Measurements from ENCODE around the gene CMKLR1.

CMKLR1 gene

DNA sequence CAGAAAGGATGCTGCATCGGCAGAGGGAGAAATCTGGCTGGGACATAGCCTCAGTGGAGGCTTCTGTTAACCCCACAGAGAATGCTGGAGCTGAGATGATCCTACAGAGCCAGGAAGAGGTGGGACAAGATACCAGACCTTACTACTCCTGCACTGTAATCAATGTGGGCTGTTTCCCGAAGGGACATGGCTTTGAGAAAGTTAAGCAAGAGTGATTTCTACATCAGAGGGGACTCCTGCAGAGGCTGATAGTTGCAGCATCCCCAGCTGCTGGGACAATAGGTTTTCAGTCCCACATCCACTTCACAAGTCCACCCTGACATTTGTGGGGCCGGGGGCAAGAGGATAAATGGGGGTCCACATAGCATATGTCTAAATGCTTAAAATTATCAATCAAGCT is 22.5 kb upstream of the CMKLR1 start:
- no peaks in the 10 kb centered on the region for H3K9me3 ChIP-seq (ENCODE audit: control insufficient read depth, low read length)
- no peak overlapping the region for H3K4me3 ChIP-seq (ENCODE audit: extremely low read depth, insufficient read depth, low read length, poor library complexity, severe bottlenecking)
- peaks cover 4% of the 10 kb centered on the region for H3K4me1 ChIP-seq (ENCODE audit: control insufficient read depth, insufficient read depth, low read length, poor library complexity, severe bottlenecking)
- no peaks in the 10 kb centered on the region for H3K36me3 ChIP-seq (ENCODE audit: control insufficient read depth, insufficient read depth, low read length)
- no peak overlapping the region for H3K27ac ChIP-seq (ENCODE audit: low read depth, low read length, severe bottlenecking)
- 83 to 88% methylated on average over 1 to 2 of the region's 3 CpGs for WGBS, 2 experiments (ENCODE audit: insufficient coverage in 2 of 2)

DNA sequence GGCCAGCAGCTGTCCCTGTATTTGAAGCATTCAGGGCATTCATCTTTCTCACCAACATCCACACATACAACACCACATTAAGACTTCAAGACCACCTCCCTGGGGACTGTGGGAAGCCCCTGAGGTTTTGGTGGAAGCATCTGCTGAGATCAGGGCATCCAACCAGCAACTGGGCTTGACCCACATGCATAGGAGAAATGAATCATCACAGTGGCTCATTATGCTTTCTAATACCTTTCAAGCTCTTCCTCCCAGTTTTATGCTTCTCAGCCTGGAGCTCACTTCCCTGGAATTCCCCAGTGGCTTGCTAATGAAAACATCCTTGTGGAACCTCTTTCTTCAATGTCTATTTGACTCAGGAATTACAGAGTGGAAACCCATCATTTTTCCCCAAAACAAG is 21.4 kb upstream of the CMKLR1 start:
- Histone ChIP-seq H3K27ac (ENCODE audit: low read depth, low read length, severe bottlenecking) (no peak overlapping the region), H3K4me3 (ENCODE audit: extremely low read depth, insufficient read depth, low read length, poor library complexity, severe bottlenecking) (no peak overlapping the region), H3K4me1 (ENCODE audit: control insufficient read depth, insufficient read depth, low read length, poor library complexity, severe bottlenecking) (peaks cover 4% of the 10 kb centered on the region), H3K36me3 (ENCODE audit: control insufficient read depth, insufficient read depth, low read length) (no peaks in the 10 kb centered on the region), H3K9me3 (ENCODE audit: control insufficient read depth, low read length) (no peaks in the 10 kb centered on the region)

DNA sequence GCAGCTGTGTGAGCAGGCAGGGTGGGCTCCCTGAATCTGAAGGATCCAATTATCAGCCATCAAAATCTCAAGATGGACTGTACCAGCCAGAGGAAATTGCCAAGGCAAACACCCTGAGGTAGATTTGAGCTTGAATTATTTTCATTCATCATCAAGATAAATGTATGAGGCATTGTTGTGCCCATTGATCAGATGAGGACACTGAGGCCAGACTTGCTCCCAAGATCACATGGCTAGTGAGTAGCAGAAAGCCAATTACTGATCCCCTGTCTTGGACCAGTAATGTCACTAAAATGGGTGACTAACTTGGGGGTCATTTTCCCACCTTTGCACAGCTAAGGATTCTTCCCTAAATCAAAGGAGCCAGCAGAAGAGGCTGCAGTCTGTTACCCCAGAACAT is 20.9 kb upstream of the CMKLR1 start:
- Histone ChIP-seq H3K27ac (ENCODE audit: low read depth, low read length, severe bottlenecking) (no peak overlapping the region), H3K36me3 (ENCODE audit: control insufficient read depth, insufficient read depth, low read length) (no peaks in the 10 kb centered on the region), H3K4me3 (ENCODE audit: extremely low read depth, insufficient read depth, low read length, poor library complexity, severe bottlenecking) (no peak overlapping the region), H3K4me1 (ENCODE audit: control insufficient read depth, insufficient read depth, low read length, poor library complexity, severe bottlenecking) (peaks cover 4% of the 10 kb centered on the region), H3K9me3 (ENCODE audit: control insufficient read depth, low read length) (no peaks in the 10 kb centered on the region)

DNA sequence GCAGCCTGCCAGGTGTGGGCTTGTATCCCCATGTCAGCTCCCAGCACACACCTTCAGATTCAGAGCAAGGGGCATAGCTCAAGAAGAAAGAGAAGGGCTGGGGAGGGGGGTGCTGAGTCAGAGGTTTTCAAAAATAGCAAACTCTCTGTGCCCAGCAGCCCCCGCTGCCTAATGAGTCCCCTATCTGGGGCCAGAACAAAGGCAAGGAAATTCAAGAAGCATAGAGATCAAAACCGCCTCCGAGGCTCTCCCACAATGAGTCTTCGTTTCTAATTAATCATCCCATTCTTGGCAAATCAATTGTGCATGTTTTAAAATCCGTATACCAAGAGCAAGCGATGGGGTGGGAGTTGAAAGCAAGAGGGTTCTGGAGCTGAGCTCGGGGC is 19.5 kb upstream of the CMKLR1 start:
- WGBS, 2 experiments (ENCODE audit: insufficient coverage in 2 of 2), result 65 to 66% methylated on average over 4 to 7 of the region's 7 CpGs
- H3K36me3 ChIP-seq (ENCODE audit: control insufficient read depth, insufficient read depth, low read length), result no peaks in the 10 kb centered on the region
- H3K27ac ChIP-seq (ENCODE audit: low read depth, low read length, severe bottlenecking), result no peak overlapping the region
- no peak overlapping the region for H3K4me3 ChIP-seq (ENCODE audit: extremely low read depth, insufficient read depth, low read length, poor library complexity, severe bottlenecking)
- peaks cover 4% of the 10 kb centered on the region for H3K4me1 ChIP-seq (ENCODE audit: control insufficient read depth, insufficient read depth, low read length, poor library complexity, severe bottlenecking)
- H3K9me3 ChIP-seq (ENCODE audit: control insufficient read depth, low read length), result no peaks in the 10 kb centered on the region

DNA sequence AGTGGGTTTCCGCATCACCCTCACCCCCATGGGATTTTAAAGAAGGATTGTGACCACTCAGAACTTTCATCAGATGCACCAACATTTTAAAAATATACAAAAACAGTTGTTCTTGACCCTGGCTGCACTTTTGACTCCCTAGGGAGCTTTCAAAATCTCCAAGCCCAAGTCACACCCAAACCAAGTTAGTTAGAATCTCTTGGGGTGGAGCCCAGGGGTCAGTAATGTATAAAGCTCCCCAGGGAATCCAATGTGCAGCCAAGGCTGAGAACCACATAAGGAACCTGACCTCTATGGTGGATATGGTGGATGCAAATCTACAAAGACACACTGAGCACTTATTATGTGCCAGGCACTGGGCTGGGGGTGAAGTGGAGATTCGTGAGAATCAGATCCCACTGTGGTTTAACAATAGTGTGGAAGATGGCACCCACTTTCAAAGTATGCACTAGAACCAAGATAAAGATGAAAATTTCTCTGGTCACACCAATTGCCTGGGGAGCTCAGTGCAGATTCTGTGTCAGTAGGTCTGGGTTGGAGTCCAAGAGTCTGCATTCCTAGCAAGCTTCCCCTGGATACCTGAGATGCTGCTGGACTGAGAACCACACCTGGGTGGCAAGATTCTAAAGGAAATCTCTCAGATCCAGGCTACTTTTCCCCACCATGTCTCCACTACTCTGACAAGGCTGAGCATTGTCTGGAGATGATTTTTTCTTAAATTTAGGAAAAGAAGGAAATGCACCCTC is 18.9 kb upstream of the CMKLR1 start:
- Histone ChIP-seq H3K27ac (ENCODE audit: low read depth, low read length, severe bottlenecking) (no peak overlapping the region), H3K4me3 (ENCODE audit: extremely low read depth, insufficient read depth, low read length, poor library complexity, severe bottlenecking) (no peak overlapping the region), H3K9me3 (ENCODE audit: control insufficient read depth, low read length) (no peaks in the 10 kb centered on the region), H3K4me1 (ENCODE audit: control insufficient read depth, insufficient read depth, low read length, poor library complexity, severe bottlenecking) (peaks cover 4% of the 10 kb centered on the region), H3K36me3 (ENCODE audit: control insufficient read depth, insufficient read depth, low read length) (no peaks in the 10 kb centered on the region)
- WGBS, 2 experiments (ENCODE audit: insufficient coverage in 2 of 2), result 83% methylated on average over 1 of the region's 2 CpGs; no CpG with 5 or more reads in 1 of the 2 experiments

DNA sequence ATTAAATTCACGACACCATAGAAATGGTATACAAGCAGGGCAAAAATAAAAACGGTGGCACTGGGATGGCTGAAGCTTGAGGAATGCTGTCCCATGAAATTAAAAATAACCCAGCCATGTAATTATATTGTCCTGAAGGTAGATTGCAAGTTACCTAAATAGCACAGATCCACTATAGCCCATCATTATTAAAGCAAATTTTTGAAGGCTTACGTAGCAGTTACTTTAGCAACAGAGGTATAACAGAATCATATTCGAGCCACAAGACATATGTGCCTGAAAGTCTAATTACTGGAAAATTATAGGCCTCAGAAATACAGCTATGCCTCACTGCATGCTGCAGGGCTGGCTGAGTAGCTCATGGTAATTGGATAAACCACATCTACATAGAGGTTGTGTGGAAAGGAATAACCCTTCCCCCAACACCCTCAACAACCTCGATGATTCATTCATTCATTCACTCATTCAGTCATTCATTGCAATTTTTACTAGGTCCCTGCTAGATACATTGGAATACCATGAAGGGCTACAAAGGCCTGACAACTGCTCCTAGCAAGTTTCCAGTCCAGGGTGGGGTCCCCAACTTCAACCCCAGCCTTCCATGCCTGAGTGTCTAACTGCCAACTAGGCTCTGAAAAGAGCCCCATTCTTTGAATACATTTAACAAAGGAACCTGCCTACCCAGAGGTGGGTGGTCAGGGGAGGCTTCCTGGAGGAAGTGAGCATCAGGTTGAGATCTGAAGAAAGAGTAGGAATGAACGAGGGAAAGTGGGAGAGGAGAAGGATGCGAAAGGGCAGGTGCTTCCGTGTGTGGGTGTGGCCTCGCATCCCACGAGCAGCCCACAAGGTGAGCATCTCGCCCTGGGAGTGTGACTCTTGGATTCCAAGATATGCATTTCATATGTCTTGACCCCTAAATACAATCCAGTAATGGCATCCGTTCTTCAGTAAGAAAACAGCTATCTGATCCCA is 18.0 kb upstream of the CMKLR1 start:
- Histone ChIP-seq H3K36me3 (ENCODE audit: control insufficient read depth, insufficient read depth, low read length) (no peaks in the 10 kb centered on the region), H3K4me1 (ENCODE audit: control insufficient read depth, insufficient read depth, low read length, poor library complexity, severe bottlenecking) (peaks cover 4% of the 10 kb centered on the region), H3K9me3 (ENCODE audit: control insufficient read depth, low read length) (no peaks in the 10 kb centered on the region), H3K27ac (ENCODE audit: low read depth, low read length, severe bottlenecking) (no peak overlapping the region), H3K4me3 (ENCODE audit: extremely low read depth, insufficient read depth, low read length, poor library complexity, severe bottlenecking) (no peak overlapping the region)
- WGBS, 2 experiments (ENCODE audit: insufficient coverage in 2 of 2), result 67 to 91% methylated on average over 1 to 4 of the region's 12 CpGs

DNA sequence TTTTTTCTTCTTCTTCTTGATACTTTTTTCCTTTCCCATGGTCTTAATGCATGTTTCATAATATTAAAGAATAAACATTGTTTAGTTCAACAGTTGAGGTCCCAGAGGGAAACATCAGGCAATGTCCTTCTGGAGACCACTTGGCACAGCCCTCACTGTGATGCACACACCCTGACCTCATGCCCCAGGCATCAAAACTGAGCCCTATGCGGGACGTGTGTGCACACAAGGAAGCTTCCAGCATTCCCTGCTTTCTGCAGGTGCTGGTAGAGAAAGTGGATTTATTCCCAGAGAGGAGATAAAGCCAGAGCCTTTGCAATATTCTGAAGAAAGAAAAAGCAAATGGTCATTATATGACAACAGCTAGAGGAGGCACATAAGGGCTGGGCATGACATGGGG is 16.0 kb upstream of the CMKLR1 start:
- Histone ChIP-seq H3K9me3 (ENCODE audit: control insufficient read depth, low read length) (no peaks in the 10 kb centered on the region), H3K27ac (ENCODE audit: low read depth, low read length, severe bottlenecking) (no peak overlapping the region), H3K4me3 (ENCODE audit: extremely low read depth, insufficient read depth, low read length, poor library complexity, severe bottlenecking) (no peak overlapping the region), H3K4me1 (ENCODE audit: control insufficient read depth, insufficient read depth, low read length, poor library complexity, severe bottlenecking) (no peaks in the 10 kb centered on the region), H3K36me3 (ENCODE audit: control insufficient read depth, insufficient read depth, low read length) (no peaks in the 10 kb centered on the region)
- no CpG with 5 or more reads among the region's 2 CpGs for WGBS, 2 experiments (ENCODE audit: insufficient coverage in 2 of 2)

DNA sequence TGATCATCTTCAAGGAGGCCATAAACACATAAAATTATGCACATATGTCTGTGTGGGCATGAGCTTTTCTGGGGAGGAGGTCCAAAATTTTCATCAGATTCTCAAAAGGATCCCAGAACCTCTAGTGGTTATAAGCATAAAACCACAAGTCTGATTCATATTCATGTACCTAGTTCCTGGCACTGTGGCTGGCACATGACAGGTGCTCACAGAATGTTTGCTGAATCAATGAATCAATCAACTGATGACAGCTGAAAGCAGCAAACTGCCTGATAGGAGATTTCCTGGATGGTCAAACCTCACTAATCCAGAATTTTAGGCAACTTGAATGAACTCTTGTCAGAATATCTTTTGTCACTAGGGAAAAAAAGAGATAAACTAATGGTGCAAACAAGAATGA is 13.5 kb upstream of the CMKLR1 start:
- H3K36me3 ChIP-seq (ENCODE audit: control insufficient read depth, insufficient read depth, low read length), result no peaks in the 10 kb centered on the region
- H3K4me3 ChIP-seq (ENCODE audit: extremely low read depth, insufficient read depth, low read length, poor library complexity, severe bottlenecking), result no peak overlapping the region
- H3K27ac ChIP-seq (ENCODE audit: low read depth, low read length, severe bottlenecking), result no peak overlapping the region
- no peaks in the 10 kb centered on the region for H3K9me3 ChIP-seq (ENCODE audit: control insufficient read depth, low read length)
- no peaks in the 10 kb centered on the region for H3K4me1 ChIP-seq (ENCODE audit: control insufficient read depth, insufficient read depth, low read length, poor library complexity, severe bottlenecking)

DNA sequence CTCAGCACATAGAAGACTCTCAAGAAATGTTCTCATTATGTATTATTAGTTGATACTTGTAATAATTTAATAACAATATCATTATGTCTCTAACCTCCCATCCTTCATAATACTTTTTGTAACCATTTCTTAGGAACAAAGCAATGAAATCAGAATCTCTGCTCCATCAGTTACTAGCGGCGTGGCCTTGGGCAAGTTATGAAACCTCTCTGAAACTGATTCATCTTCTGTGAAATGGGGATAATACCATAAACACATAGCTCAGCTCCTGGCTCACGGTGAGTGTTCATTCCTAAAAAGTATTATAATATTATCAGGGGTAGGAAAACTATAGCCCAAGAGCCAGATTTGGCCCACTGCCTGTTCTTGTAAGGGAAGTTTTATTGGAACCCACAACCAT is 11.4 kb upstream of the CMKLR1 start:
- Histone ChIP-seq H3K4me1 (ENCODE audit: control insufficient read depth, insufficient read depth, low read length, poor library complexity, severe bottlenecking) (no peaks in the 10 kb centered on the region), H3K27ac (ENCODE audit: low read depth, low read length, severe bottlenecking) (no peak overlapping the region)
- 100% methylated on average over 2 of the region's 3 CpGs; no CpG with 5 or more reads in 1 of the 2 experiments for WGBS, 2 experiments (ENCODE audit: insufficient coverage in 2 of 2)

DNA sequence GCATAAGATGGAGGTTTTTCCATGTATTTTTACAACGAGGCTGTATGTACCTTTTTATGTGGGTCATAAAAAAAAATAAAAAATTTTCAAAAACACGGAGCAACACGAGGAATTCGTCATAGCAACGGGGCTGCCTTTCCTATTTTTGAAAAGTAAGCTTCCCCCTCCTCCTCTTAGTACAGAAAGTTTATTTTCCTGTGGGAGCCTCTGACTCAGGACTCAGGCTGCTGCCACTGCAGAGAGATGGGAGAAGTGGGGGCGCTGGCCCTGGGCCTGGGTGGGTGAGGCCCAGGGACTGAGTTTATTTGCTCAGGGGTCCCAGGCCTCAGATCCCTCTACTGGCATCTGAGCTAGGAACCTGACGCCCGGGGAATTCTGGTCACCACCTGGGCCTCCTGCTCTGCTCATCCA is 10.2 kb upstream of the CMKLR1 start:
- H3K27ac ChIP-seq (ENCODE audit: low read depth, low read length, severe bottlenecking), result no peak overlapping the region
- 83 to 90% methylated on average over 2 to 3 of the region's 8 CpGs for WGBS, 2 experiments (ENCODE audit: insufficient coverage in 2 of 2)

More for the DNA sequence above, 11.4 kb upstream of the CMKLR1 start:
- H3K9me3 ChIP-seq (ENCODE audit: control insufficient read depth, low read length), result no peaks in the 10 kb centered on the region
- no peak overlapping the region for H3K4me3 ChIP-seq (ENCODE audit: extremely low read depth, insufficient read depth, low read length, poor library complexity, severe bottlenecking)
- no peaks in the 10 kb centered on the region for H3K36me3 ChIP-seq (ENCODE audit: control insufficient read depth, insufficient read depth, low read length)

DNA sequence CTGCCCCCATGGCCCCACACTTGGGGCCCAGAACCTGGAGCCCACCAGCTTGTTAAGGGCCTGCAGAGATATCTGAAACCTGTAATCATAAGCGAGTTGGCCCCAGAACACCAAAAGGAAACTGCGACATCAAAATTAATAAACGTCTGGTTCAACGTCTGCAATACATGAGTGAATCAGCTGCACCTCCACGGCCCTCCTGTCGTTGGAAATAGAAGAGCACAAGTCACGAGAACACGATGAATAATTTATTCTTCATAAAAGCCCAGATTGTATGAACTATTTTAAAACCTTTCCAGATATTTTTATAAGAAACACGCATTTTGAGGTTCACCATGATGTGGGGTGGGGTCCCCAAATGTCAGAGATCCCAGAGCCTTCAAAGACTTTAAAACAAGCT is 9.7 kb upstream of the CMKLR1 start:
- Histone ChIP-seq H3K27ac (ENCODE audit: low read depth, low read length, severe bottlenecking) (no peak overlapping the region), H3K9me3 (ENCODE audit: control insufficient read depth, low read length) (no peaks in the 10 kb centered on the region), H3K36me3 (ENCODE audit: control insufficient read depth, insufficient read depth, low read length) (no peaks in the 10 kb centered on the region), H3K4me3 (ENCODE audit: extremely low read depth, insufficient read depth, low read length, poor library complexity, severe bottlenecking) (no peak overlapping the region), H3K4me1 (ENCODE audit: control insufficient read depth, insufficient read depth, low read length, poor library complexity, severe bottlenecking) (no peaks in the 10 kb centered on the region)
- 88 to 92% methylated on average over 7 of the region's 9 CpGs for WGBS, 2 experiments (ENCODE audit: insufficient coverage in 2 of 2)

More for the DNA sequence above, 10.2 kb upstream of the CMKLR1 start:
- H3K9me3 ChIP-seq (ENCODE audit: control insufficient read depth, low read length), result no peaks in the 10 kb centered on the region
- H3K4me3 ChIP-seq (ENCODE audit: extremely low read depth, insufficient read depth, low read length, poor library complexity, severe bottlenecking), result no peak overlapping the region
- no peaks in the 10 kb centered on the region for H3K36me3 ChIP-seq (ENCODE audit: control insufficient read depth, insufficient read depth, low read length)
- H3K4me1 ChIP-seq (ENCODE audit: control insufficient read depth, insufficient read depth, low read length, poor library complexity, severe bottlenecking), result no peaks in the 10 kb centered on the region

Data from mesodermal cell (in vitro differentiated cells).